WTC11 (cell line): ENCODE data around the gene CNPY1. TPM values are rescaled to one million over a fixed set of nuclear protein-coding genes. Genes with fewer than 3 reads are reported as not detected.

Experiments used
- ATAC-seq: fragments of 200-7000 bp; cut with Tn5 transposase; 2 replicates; pipeline ENCODE4 v1.10.0; 2021; ENCODE audit warnings: mild to moderate bottlenecking, moderate library complexity
- CTCF ChIA-PET: fragments of 300-600 bp; sonication (Branson Sonifier 250); formaldehyde crosslinking; loops from one replicate; lab custom pipeline; 2021; ENCODE audit warnings: antibody characterized with exemption; lab: Charles Lee
- POLR2A ChIA-PET: fragments of 350-600 bp; sonication (Branson Sonifier 250); formaldehyde crosslinking; loops from one replicate; lab custom pipeline; 2021; ENCODE audit warnings: antibody characterized with exemption; lab: Charles Lee
- DNase-seq: peaks from one replicate; pipeline ENCODE4 v3.0.0; 2021; ENCODE audit warnings: low spot score
- H3K27ac Mint-ChIP-seq: 2 replicates; pipeline ENCODE4 v1.8.0; 2021; ENCODE audit warnings: mixed read lengths
- H3K27me3 Mint-ChIP-seq: 2 replicates; pipeline ENCODE4 v1.8.0; 2021; ENCODE audit warnings: low read depth, mild to moderate bottlenecking, moderate library complexity, mixed read lengths
- H3K36me3 Mint-ChIP-seq: 2 replicates; pipeline ENCODE4 v1.8.0; 2021; ENCODE audit warnings: mixed read lengths
- H3K4me1 Mint-ChIP-seq: 2 replicates; pipeline ENCODE4 v1.8.0; 2022; ENCODE audit warnings: mixed read lengths
- H3K4me3 Mint-ChIP-seq: 2 replicates; pipeline ENCODE4 v1.8.0; 2021; ENCODE audit warnings: mild to moderate bottlenecking, moderate library complexity, mixed read lengths
- H3K9me3 Mint-ChIP-seq: 2 replicates; pipeline ENCODE4 v1.8.0; 2021; ENCODE audit warnings: mixed read lengths
- ATF6 ChIP-seq: sonication (generic); formaldehyde crosslinking; IDR thresholded peaks from 2 replicates; pipeline ENCODE4 v1.8.1; 2023; ENCODE audit warnings: mild to moderate bottlenecking, missing genetic modification reagents
- CREB1 ChIP-seq: sonication (generic); formaldehyde crosslinking; IDR thresholded peaks from 2 replicates; pipeline ENCODE4 v1.8.0; 2023; ENCODE audit warnings: mild to moderate bottlenecking, missing genetic modification reagents
- ELF4 ChIP-seq: sonication (generic); formaldehyde crosslinking; IDR thresholded peaks from 2 replicates; pipeline ENCODE4 v1.8.1; 2022; ENCODE audit warnings: low read depth, mild to moderate bottlenecking, moderate library complexity, missing genetic modification reagents
- FOXP4 ChIP-seq: sonication (generic); formaldehyde crosslinking; IDR thresholded peaks from 2 replicates; pipeline ENCODE4 v1.8.0; 2022; ENCODE audit warnings: mild to moderate bottlenecking, missing genetic modification reagents
- HMGA2 ChIP-seq: fragments of 250-450 bp; sonication (Bioruptor Pico); IDR thresholded peaks from 2 replicates; pipeline ENCODE4 v1.4.0; 2021; ENCODE audit warnings: mild to moderate bottlenecking, moderate library complexity
- JAZF1 ChIP-seq: fragments of 250-450 bp; sonication (Bioruptor Pico); IDR thresholded peaks from 2 replicates; pipeline ENCODE4 v1.9.0; 2021; ENCODE audit warnings: moderate library complexity, mild to moderate bottlenecking, inconsistent platforms
- KAT7 ChIP-seq: sonication (generic); formaldehyde crosslinking; IDR thresholded peaks from 2 replicates; pipeline ENCODE4 v1.8.1; 2023; ENCODE audit warnings: missing genetic modification reagents, mild to moderate bottlenecking, borderline replicate concordance
- MYBL2 ChIP-seq: sonication (generic); formaldehyde crosslinking; IDR thresholded peaks from 2 replicates; pipeline ENCODE4 v1.8.1; 2023; ENCODE audit warnings: mild to moderate bottlenecking, moderate library complexity, missing genetic modification reagents
- NFYB ChIP-seq: sonication (generic); formaldehyde crosslinking; conservative IDR thresholded peaks from 2 replicates; pipeline ENCODE4 v1.8.0; 2022; ENCODE audit warnings: low read depth, missing genetic modification reagents
- PRRX2 ChIP-seq: fragments of 250-450 bp; sonication (Bioruptor Pico); IDR thresholded peaks from 2 replicates; pipeline ENCODE4 v1.8.0; 2021; ENCODE audit warnings: mild to moderate bottlenecking
- RELA ChIP-seq: sonication (generic); formaldehyde crosslinking; IDR thresholded peaks from 2 replicates; pipeline ENCODE4 v1.8.1; 2022; ENCODE audit warnings: missing genetic modification reagents, mild to moderate bottlenecking, borderline replicate concordance
- SOX15 ChIP-seq: fragments of 250-450 bp; sonication (Bioruptor Pico); IDR thresholded peaks from 2 replicates; pipeline ENCODE4 v1.9.0; 2021; ENCODE audit warnings: mild to moderate bottlenecking
- TP53 ChIP-seq: sonication (generic); formaldehyde crosslinking; IDR thresholded peaks from 2 replicates; pipeline ENCODE4 v1.8.1; 2023; ENCODE audit warnings: mild to moderate bottlenecking, missing genetic modification reagents
- USF1 ChIP-seq: sonication (generic); formaldehyde crosslinking; IDR thresholded peaks from 2 replicates; pipeline ENCODE4 v1.8.0; 2022; ENCODE audit warnings: mild to moderate bottlenecking, missing genetic modification reagents
- ZNF219 ChIP-seq: sonication (generic); formaldehyde crosslinking; IDR thresholded peaks from 2 replicates; pipeline ENCODE4 v1.8.0; 2023; ENCODE audit warnings: missing genetic modification reagents, mild to moderate bottlenecking, borderline replicate concordance
- ZNF425 ChIP-seq: fragments of 250-450 bp; sonication (Bioruptor Pico); conservative IDR thresholded peaks from 2 replicates; pipeline ENCODE4 v1.9.0; 2021; ENCODE audit warnings: mild to moderate bottlenecking
- total RNA-seq: library from RNA; stranded (reverse); gene quantifications from 3 replicates; pipeline ENCODE4 v1.2.3, GENCODE V29; 2021
- TF ChIP-seq, protein P1 (sequence below): fragments of 250-450 bp; sonication (Bioruptor Pico); IDR thresholded peaks from 2 replicates; pipeline ENCODE4 v1.9.0; 2021; ENCODE audit warnings: mild to moderate bottlenecking, borderline replicate concordance

CNPY1 gene
- total RNA-seq, 1 experiment from 2014 or later: 0.09 TPM

- ChIA-PET POLR2A (interaction anchor here (0.5 kb wide), 1 partner anchor 288 kb away, joined by 3 read pairs; no protein-coding TSS in a partner anchor), CTCF (interaction anchor here (2.0 kb wide), 1 partner anchor 8 kb away, joined by 14 read pairs; no protein-coding TSS in a partner anchor)
- Mint-ChIP-seq H3K36me3 (no peaks in the 10 kb centered on the region), H3K4me3 (no peak overlapping the region), H3K27me3 (no peaks in the 10 kb centered on the region; the same call in 1 of the 2 replicates), H3K4me1 (peaks cover 18% of the 10 kb centered on the region), H3K27ac (no peak overlapping the region), H3K9me3 (no peaks in the 10 kb centered on the region)
- TF ChIP-seq ZNF219 (no peak), TP53 (CRISPR knock-in tag) (no peak), JAZF1 (CRISPR knock-in tag) (no peak), SOX15 (no peak), ZNF425 (CRISPR knock-in tag) (no peak), ATF6 (CRISPR knock-in tag) (no peak), KAT7 (CRISPR knock-in tag) (no peak), HMGA2 (CRISPR knock-in tag) (no peak), NFYB (CRISPR knock-in tag) (no peak), FOXP4 (CRISPR knock-in tag) (no peak), ELF4 (CRISPR knock-in tag) (no peak), USF1 (CRISPR knock-in tag) (no peak), RELA (CRISPR knock-in tag) (no peak), PRRX2 (CRISPR knock-in tag) (no peak), MYBL2 (CRISPR knock-in tag) (no peak), CREB1 (CRISPR knock-in tag) (no peak)
- TF ChIP-seq, protein P1, sequence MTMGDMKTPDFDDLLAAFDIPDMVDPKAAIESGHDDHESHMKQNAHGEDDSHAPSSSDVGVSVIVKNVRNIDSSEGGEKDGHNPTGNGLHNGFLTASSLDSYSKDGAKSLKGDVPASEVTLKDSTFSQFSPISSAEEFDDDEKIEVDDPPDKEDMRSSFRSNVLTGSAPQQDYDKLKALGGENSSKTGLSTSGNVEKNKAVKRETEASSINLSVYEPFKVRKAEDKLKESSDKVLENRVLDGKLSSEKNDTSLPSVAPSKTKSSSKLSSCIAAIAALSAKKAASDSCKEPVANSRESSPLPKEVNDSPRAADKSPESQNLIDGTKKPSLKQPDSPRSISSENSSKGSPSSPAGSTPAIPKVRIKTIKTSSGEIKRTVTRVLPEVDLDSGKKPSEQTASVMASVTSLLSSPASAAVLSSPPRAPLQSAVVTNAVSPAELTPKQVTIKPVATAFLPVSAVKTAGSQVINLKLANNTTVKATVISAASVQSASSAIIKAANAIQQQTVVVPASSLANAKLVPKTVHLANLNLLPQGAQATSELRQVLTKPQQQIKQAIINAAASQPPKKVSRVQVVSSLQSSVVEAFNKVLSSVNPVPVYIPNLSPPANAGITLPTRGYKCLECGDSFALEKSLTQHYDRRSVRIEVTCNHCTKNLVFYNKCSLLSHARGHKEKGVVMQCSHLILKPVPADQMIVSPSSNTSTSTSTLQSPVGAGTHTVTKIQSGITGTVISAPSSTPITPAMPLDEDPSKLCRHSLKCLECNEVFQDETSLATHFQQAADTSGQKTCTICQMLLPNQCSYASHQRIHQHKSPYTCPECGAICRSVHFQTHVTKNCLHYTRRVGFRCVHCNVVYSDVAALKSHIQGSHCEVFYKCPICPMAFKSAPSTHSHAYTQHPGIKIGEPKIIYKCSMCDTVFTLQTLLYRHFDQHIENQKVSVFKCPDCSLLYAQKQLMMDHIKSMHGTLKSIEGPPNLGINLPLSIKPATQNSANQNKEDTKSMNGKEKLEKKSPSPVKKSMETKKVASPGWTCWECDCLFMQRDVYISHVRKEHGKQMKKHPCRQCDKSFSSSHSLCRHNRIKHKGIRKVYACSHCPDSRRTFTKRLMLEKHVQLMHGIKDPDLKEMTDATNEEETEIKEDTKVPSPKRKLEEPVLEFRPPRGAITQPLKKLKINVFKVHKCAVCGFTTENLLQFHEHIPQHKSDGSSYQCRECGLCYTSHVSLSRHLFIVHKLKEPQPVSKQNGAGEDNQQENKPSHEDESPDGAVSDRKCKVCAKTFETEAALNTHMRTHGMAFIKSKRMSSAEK (CRISPR knock-in tag): no peak
- DNase-seq (peak; percentile 29), ATAC-seq (peak; percentile 46)
Measured at GRCh38 chr7:155590215-155591018, 44.1 kb upstream of the CNPY1 start.
